Measurements from ENCODE around the gene LILRB4.
"Not testable (repeated sequence)": the region's sequence is repeated elsewhere in the genome, so short reads cannot be mapped to it uniquely, and the experiment has no call there.

The LILRB4 gene

GRCh38 chr19:54696766-54697165 is 34.0 kb downstream of the LILRB4 start:
- TF ChIP-seq POLR2A (IDR thresholded peaks at IDR 0.05; ENCODE audit: low read length) (no peak), GATA1 (IDR thresholded peaks at IDR 0.05; ENCODE audit: low read depth, low read length) (no peak)

GRCh38 chr19:54697716-54698115 is 34.9 kb downstream of the LILRB4 start:
- not testable (repeated sequence) for DNase-seq

More at GRCh38 chr19:54696766-54697165, 34.0 kb downstream of the LILRB4 start:
- DNase-seq, result no peak

GRCh38 chr19:54704928-54705327 is 42.1 kb downstream of the LILRB4 start:
- TF ChIP-seq POLR2A (IDR thresholded peaks at IDR 0.05; ENCODE audit: low read length), result no peak
- no peak for TF ChIP-seq GATA1 (IDR thresholded peaks at IDR 0.05; ENCODE audit: low read depth, low read length)

GRCh38 chr19:54707962-54708361 is 45.2 kb downstream of the LILRB4 start:
- no peak for DNase-seq

More at GRCh38 chr19:54704928-54705327, 42.1 kb downstream of the LILRB4 start:
- DNase-seq, result no peak

GRCh38 chr19:54708781-54709180 is 46.0 kb downstream of the LILRB4 start:
- no peak for TF ChIP-seq POLR2A (IDR thresholded peaks at IDR 0.05; ENCODE audit: low read length)
- no peak for TF ChIP-seq GATA1 (IDR thresholded peaks at IDR 0.05; ENCODE audit: low read depth, low read length)
- DNase-seq, result no peak

More at GRCh38 chr19:54707962-54708361, 45.2 kb downstream of the LILRB4 start:
- TF ChIP-seq GATA1 (IDR thresholded peaks at IDR 0.05; ENCODE audit: low read depth, low read length), result no peak
- TF ChIP-seq POLR2A (IDR thresholded peaks at IDR 0.05; ENCODE audit: low read length), result no peak

- TF ChIP-seq GATA1 (IDR thresholded peaks at IDR 0.05; ENCODE audit: low read depth, low read length), result no peak
- TF ChIP-seq POLR2A (IDR thresholded peaks at IDR 0.05; ENCODE audit: low read length), result no peak
- DNase-seq, result no peak
Observed at GRCh38 chr19:54709212-54709948, 46.6 kb downstream of the LILRB4 start.

- not testable (repeated sequence) for DNase-seq
Observed at GRCh38 chr19:54709956-54710355, 47.2 kb downstream of the LILRB4 start.

Measured in erythroblast (primary cell).